MM.1S (cell line): ENCODE data around the gene COMMD10.

ENCODE experiments used
- EZH2 ChIP-seq: fragments of 300-600 bp; sonication (generic); optimal IDR thresholded peaks from 2 replicates; pipeline ENCODE3; 2017; ENCODE audit warnings: low read depth, mild to moderate bottlenecking, antibody characterized with exemption, low read length, mixed read lengths
- TF ChIP-seq, protein P1 (sequence below): fragments of 300-600 bp; sonication (generic); IDR thresholded peaks from 2 replicates; pipeline ENCODE4 v1.5.1; 2016; ENCODE audit warnings: antibody characterized with exemption, low read length, mixed read lengths

DNA sequence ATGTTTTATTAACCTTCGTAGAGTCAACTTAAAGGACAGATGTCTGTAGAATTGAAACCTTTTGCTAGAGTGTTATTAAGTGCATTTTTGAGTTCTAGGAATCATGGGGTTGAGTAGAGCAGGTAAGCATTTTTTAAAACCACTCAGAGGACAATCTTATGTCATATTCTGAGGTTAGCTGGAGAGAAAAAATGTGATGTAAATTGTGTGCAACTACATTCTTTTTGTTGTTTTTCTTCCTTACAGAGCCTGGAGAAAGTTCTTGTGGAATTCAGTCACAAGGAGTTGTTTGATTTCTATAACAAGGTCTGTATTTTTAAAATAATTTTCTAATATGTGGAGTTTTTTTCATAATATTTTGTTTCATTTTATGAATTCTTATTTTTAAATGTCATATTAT, 206.4 kb downstream of the COMMD10 start:
- TF ChIP-seq, protein P1, sequence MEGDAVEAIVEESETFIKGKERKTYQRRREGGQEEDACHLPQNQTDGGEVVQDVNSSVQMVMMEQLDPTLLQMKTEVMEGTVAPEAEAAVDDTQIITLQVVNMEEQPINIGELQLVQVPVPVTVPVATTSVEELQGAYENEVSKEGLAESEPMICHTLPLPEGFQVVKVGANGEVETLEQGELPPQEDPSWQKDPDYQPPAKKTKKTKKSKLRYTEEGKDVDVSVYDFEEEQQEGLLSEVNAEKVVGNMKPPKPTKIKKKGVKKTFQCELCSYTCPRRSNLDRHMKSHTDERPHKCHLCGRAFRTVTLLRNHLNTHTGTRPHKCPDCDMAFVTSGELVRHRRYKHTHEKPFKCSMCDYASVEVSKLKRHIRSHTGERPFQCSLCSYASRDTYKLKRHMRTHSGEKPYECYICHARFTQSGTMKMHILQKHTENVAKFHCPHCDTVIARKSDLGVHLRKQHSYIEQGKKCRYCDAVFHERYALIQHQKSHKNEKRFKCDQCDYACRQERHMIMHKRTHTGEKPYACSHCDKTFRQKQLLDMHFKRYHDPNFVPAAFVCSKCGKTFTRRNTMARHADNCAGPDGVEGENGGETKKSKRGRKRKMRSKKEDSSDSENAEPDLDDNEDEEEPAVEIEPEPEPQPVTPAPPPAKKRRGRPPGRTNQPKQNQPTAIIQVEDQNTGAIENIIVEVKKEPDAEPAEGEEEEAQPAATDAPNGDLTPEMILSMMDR = no peak
- TF ChIP-seq EZH2 = no peak
